Stimulated activated CD4-positive, alpha-beta T cell treated with anti-CD3 and anti-CD28 coated beads, Interleukin-15, amount 100 ng/mL, for 1 hour (primary cell): ENCODE measurements around the gene U2SURP.
"Not testable (repeated sequence)": the region's sequence is repeated elsewhere in the genome, so short reads cannot be mapped to it uniquely, and the experiment has no call there.

Source experiments
- DNase-seq, 2 donors: peaks; one replicate each; pipeline ENCODE4 v3.0.0-alpha.2; 2020; ENCODE audit warnings: low read depth in 1 of 2, low spot score in 1 of 2

U2SURP gene

GRCh38 chr3:142976621-142977398, 24.6 kb upstream of the U2SURP start:
- DNase-seq: no peak

DNA sequence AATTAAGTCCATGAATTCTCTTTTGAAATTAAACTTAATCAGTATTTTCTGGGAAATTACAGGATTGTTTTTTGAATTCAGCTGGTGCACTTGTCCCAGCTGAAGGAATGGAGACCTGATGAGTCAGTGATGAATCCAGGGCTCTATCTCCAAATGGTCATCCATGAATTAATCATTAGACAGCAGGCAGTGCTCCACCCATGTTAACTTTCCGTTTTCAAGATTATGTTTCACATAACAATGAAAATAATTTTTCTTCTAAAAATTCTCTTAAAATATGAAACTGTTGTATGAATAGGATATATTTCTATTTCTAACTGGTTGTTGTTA, 24.0 kb upstream of the U2SURP start:
- DNase-seq: no peak

- DNase-seq: no peak
Measured at GRCh38 chr3:142981108-142981507, 20.3 kb upstream of the U2SURP start.

- DNase-seq: no peak
Measured at GRCh38 chr3:142982038-142982773, 19.2 kb upstream of the U2SURP start.

DNA sequence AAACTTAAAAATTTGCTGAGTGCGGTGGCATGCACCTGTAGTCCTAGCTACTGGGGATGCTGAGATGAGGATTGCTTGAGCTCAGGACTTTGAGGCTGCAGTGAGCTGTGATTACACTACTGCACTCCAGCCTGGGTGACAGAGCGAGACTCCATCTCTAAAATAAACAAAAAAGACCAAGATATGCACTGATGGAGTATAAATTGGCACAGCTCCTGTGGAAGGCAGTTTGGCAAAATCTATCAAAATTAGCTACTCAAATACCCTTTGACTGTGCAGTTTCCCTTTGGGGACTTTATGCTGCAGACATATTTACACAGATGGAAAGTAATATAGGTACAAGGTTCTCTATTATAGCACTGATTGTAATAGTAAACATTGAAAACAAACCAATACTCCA, 18.1 kb upstream of the U2SURP start:
- no peak for DNase-seq

- DNase-seq: no peak
Measured at GRCh38 chr3:142984255-142984654, 17.1 kb upstream of the U2SURP start.

GRCh38 chr3:142987080-142987700, 14.2 kb upstream of the U2SURP start:
- no peak for DNase-seq

GRCh38 chr3:142987707-142988106, 13.7 kb upstream of the U2SURP start:
- no peak for DNase-seq

DNA sequence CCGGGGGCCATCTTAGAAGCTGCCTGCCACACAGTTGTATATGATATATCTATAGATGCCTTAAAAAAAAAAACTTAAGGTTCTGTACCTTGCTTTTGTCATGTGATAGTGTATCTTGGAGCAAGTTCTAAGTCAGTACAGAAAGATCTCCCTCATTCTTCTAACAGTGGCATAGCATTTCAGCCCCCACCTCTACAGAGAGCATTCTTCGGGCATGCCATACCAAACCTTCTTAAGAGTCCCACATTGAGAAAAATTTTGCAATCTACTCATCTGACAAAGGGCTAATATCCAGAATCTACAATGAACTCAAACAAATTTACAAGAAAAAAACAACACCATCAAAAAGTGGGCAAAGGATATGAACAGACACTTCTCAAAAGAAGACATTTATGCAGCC, 13.1 kb upstream of the U2SURP start:
- not testable (repeated sequence) for DNase-seq

GRCh38 chr3:142988826-142989225, 12.5 kb upstream of the U2SURP start:
- DNase-seq: not testable (repeated sequence)

DNA sequence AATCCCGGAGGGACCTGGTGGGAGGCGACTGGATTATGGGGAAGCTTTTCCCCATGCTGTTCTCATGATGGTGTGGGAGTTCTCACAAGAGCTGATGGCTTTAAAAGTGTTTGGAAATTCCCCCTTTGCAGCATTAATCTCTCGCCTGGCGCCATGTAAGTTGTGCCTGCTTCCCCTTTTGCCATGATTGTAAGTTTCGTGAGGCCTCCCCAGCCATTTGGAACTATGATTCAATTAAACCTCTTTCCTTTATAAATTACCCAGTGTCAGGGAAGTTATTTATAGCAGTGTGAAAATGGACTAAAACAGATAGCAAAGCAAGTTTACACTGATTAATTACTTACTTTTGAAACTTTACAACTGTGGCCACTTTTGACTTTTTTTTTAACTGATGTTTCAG, 10.6 kb upstream of the U2SURP start:
- DNase-seq: no peak

DNA sequence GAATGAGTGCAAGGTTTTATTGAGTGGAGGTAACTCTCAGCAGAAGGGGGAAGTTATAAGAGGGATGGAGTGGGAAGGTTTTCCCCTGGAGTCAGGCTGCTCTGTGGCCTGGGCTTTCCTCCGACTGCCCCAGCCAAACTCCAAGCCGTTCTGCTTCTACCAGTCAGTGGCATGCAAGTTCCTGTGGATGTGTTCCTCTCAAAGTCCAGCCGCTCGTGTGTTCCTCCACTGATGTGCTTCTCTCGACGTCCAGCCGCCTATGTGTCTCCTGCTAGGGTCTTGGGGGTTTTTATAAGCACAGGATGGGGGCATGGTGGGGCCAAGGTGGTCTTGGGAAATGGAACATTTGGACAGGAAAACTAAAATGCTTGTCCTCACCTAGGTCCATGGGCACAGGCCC, 9.0 kb upstream of the U2SURP start:
- no peak for DNase-seq

DNA sequence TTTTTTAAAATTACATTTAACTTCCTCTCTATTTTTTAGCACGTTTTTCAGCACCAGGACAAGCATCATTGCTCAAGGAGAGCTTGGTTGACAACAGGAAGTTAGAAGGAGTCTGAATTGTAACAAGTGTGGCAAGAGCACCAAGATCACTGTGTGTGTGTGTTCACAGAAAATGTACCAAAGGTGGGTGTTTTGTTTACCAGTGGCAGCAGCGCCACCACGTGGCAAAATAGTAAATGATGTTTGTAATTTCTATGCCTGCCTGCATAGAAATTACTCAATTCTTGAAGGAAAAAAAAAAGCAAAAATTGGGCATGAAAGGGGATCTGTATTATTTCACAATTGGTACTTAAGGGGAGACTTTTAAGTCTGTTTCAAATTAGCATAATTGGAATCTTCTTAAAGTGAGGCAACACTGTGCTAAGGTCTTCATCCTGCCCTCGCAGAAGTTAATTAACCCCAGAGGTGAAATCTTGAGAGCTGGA, 7.4 kb upstream of the U2SURP start:
- peak in 1 of 2 donors; percentile 16 for DNase-seq

- no peak for DNase-seq
Measured at GRCh38 chr3:142997330-142997729, 4.0 kb upstream of the U2SURP start.

GRCh38 chr3:142998439-142998838, 2.9 kb upstream of the U2SURP start:
- no peak for DNase-seq

- DNase-seq: no peak
Measured at GRCh38 chr3:142999881-143000280, 1.5 kb upstream of the U2SURP start.

GRCh38 chr3:143000528-143000927, 842 bp upstream of the U2SURP start:
- DNase-seq: no peak

GRCh38 chr3:143001034-143001368, 369 bp upstream of the U2SURP start:
- no peak for DNase-seq

DNA sequence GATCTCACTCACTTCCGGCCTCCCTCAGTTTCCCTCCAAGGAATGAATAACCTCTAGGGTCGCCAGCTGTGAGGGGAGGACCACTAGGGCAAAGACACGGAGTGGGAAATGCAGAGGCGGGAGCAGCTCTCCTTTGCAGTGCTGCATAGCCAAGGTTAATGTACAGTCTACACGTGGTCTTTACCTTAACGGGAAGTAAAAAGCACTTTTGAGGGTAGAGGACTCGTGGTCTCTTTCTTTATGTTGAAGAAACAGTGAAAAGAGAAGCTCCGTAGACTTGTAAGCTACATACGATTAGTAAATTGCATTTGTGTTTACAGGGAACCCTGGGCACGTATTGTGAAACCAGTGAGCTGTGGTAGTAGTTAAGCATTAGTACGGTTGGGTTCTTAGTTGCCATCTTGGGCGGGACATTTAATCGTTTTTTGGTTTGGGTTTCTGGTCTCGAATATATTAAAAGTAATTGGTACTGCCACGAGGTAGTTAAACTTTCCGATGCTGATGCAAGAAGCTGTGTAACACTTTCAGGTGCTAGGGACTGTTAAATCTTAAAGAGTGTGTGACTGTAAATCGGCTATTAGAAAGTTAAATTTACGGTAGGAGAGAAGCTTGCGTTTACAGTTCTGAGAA, 828 bp downstream of the U2SURP start:
- no peak for DNase-seq

- no peak for DNase-seq
Measured at GRCh38 chr3:143002727-143003126, 1.4 kb downstream of the U2SURP start.

DNA sequence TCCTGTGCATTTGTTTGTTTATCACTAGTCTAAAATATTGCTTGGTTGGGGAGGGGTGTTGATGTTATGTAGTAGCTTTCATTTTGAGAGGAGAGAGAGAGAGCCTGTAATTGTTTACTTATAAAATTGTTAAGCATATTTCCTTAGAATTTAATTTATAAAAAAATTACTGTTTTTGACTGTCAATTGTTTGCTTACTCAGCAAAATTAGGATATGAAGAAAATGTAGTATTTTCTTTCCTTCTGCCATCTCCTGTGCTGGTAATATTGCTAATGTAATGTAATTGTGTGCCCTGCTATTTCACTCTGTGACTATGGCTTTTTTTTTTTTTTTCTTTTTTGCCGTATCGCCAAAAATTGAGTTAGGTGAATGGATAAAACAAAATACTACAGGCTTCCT, 3.5 kb downstream of the U2SURP start:
- DNase-seq: no peak

GRCh38 chr3:143010024-143010423, 8.7 kb downstream of the U2SURP start:
- no peak for DNase-seq
